ENCODE measurements around the gene TMEM167B.
"Not testable (repeated sequence)": the region's sequence is repeated elsewhere in the genome, so short reads cannot be mapped to it uniquely, and the experiment has no call there.

TMEM167B gene

GRCh38 chr1:109090196-109091077, at the start of gene TMEM167B:
TMEM167B (plus strand) TSS chr1:109090764; CDS start chr1:109090873, 109 bp downstream.
- peak; percentile 80 for DNase-seq (ENCODE audit: low read depth, low spot score)

- no peak for DNase-seq (ENCODE audit: low read depth, low spot score)
Observed at GRCh38 chr1:109040989-109041620, 49.5 kb upstream of the TMEM167B start.

- DNase-seq (ENCODE audit: low read depth, low spot score) = peak; percentile 90
Observed at GRCh38 chr1:109041621-109042468, 48.7 kb upstream of the TMEM167B start, which contains the start of gene WDR47. WDR47 (minus strand) TSS chr1:109042102; CDS start chr1:109023512, 18,590 bp downstream.

- no peak for DNase-seq (ENCODE audit: low read depth, low spot score)
Observed at GRCh38 chr1:109045595-109045994, 45.0 kb upstream of the TMEM167B start.

GRCh38 chr1:109046671-109047070, 43.9 kb upstream of the TMEM167B start:
- DNase-seq (ENCODE audit: low read depth, low spot score) = no peak

- DNase-seq (ENCODE audit: low read depth, low spot score) = no peak
Observed at GRCh38 chr1:109047339-109047738, 43.2 kb upstream of the TMEM167B start.

GRCh38 chr1:109048335-109048734, 42.2 kb upstream of the TMEM167B start:
- DNase-seq (ENCODE audit: low read depth, low spot score) = no peak

GRCh38 chr1:109050228-109050995, 40.2 kb upstream of the TMEM167B start:
- DNase-seq (ENCODE audit: low read depth, low spot score) = no peak

GRCh38 chr1:109052145-109052544, 38.4 kb upstream of the TMEM167B start:
- DNase-seq (ENCODE audit: low read depth, low spot score) = not testable (repeated sequence)

- DNase-seq (ENCODE audit: low read depth, low spot score) = no peak
Observed at GRCh38 chr1:109056064-109056463, 34.5 kb upstream of the TMEM167B start.

GRCh38 chr1:109059026-109059425, 31.5 kb upstream of the TMEM167B start:
- no peak for DNase-seq (ENCODE audit: low read depth, low spot score)

- DNase-seq (ENCODE audit: low read depth, low spot score) = no peak
Observed at GRCh38 chr1:109060707-109061106, 29.9 kb upstream of the TMEM167B start.

- no peak for DNase-seq (ENCODE audit: low read depth, low spot score)
Observed at GRCh38 chr1:109061183-109061582, 29.4 kb upstream of the TMEM167B start.

GRCh38 chr1:109065137-109065536, 25.4 kb upstream of the TMEM167B start:
- DNase-seq (ENCODE audit: low read depth, low spot score) = no peak

GRCh38 chr1:109067883-109068282, 22.7 kb upstream of the TMEM167B start:
- no peak for DNase-seq (ENCODE audit: low read depth, low spot score)

- no peak for DNase-seq (ENCODE audit: low read depth, low spot score)
Observed at GRCh38 chr1:109069294-109069693, 21.3 kb upstream of the TMEM167B start.

- peak; percentile 76 for DNase-seq (ENCODE audit: low read depth, low spot score)
Observed at GRCh38 chr1:109075531-109076490, 14.8 kb upstream of the TMEM167B start, which contains the start of gene TAF13. TAF13 (minus strand) TSS chr1:109076003; CDS start chr1:109075947, 56 bp downstream.

- no peak for DNase-seq (ENCODE audit: low read depth, low spot score)
Observed at GRCh38 chr1:109078317-109078716, 12.2 kb upstream of the TMEM167B start.

GRCh38 chr1:109079240-109079622, 11.3 kb upstream of the TMEM167B start:
- no peak for DNase-seq (ENCODE audit: low read depth, low spot score)

All from activated CD4-positive, CD25-positive, alpha-beta regulatory T cell treated with anti-CD3 and anti-CD28 coated beads, Interleukin-2, amount 50 U/mL, for 16 hours (primary cell).